GM18861 (cell line): Measurements from ENCODE around the gene FARS2.
A peak's percentile ranks its signal among the peaks of the same experiment; 100 is the strongest.

Source experiments
- ATAC-seq: cut with Tn5 transposase; IDR thresholded peaks from one replicate; pipeline ENCODE4 v1.9.1; 2021; ENCODE audit not compliant: unreplicated experiment

The FARS2 gene

GRCh38 chr6:5365436-5366195, 104.3 kb downstream of the FARS2 start:
- ATAC-seq = no peak

GRCh38 chr6:5366941-5367340, 105.6 kb downstream of the FARS2 start:
- ATAC-seq = no peak

GRCh38 chr6:5367510-5367909, 106.2 kb downstream of the FARS2 start:
- no peak for ATAC-seq

- no peak for ATAC-seq
Observed at GRCh38 chr6:5373430-5373829, 112.1 kb downstream of the FARS2 start.

GRCh38 chr6:5378331-5378730, 117.0 kb downstream of the FARS2 start:
- no peak for ATAC-seq

- no peak for ATAC-seq
Observed at GRCh38 chr6:5379647-5380242, 118.4 kb downstream of the FARS2 start.

- no peak for ATAC-seq
Observed at GRCh38 chr6:5383856-5384255, 122.5 kb downstream of the FARS2 start.

- ATAC-seq = no peak
Observed at GRCh38 chr6:5384276-5384675, 123.0 kb downstream of the FARS2 start.

GRCh38 chr6:5388326-5388725, 127.0 kb downstream of the FARS2 start:
- ATAC-seq = no peak

GRCh38 chr6:5389086-5389745, 127.9 kb downstream of the FARS2 start:
- ATAC-seq = no peak

- no peak for ATAC-seq
Observed at GRCh38 chr6:5390177-5390576, 128.9 kb downstream of the FARS2 start.

GRCh38 chr6:5394280-5394679, 133.0 kb downstream of the FARS2 start:
- ATAC-seq = no peak

- no peak for ATAC-seq
Observed at GRCh38 chr6:5395719-5396118, 134.4 kb downstream of the FARS2 start.

- peak; percentile 64 for ATAC-seq
Observed at GRCh38 chr6:5398530-5398929, 137.2 kb downstream of the FARS2 start.

GRCh38 chr6:5399391-5399790, 138.1 kb downstream of the FARS2 start:
- no peak for ATAC-seq

- no peak for ATAC-seq
Observed at GRCh38 chr6:5401845-5402738, 140.8 kb downstream of the FARS2 start.

- no peak for ATAC-seq
Observed at GRCh38 chr6:5403076-5403475, 141.8 kb downstream of the FARS2 start.

- ATAC-seq = no peak
Observed at GRCh38 chr6:5403609-5404008, 142.3 kb downstream of the FARS2 start.

- ATAC-seq = no peak
Observed at GRCh38 chr6:5405976-5406375, 144.7 kb downstream of the FARS2 start.

GRCh38 chr6:5411414-5411813, 150.1 kb downstream of the FARS2 start:
- ATAC-seq = no peak

GRCh38 chr6:5412017-5412416, 150.7 kb downstream of the FARS2 start:
- ATAC-seq = no peak
